GM12874 (cell line): ENCODE results near the gene ATG2A.
A peak's percentile ranks its signal among the peaks of the same experiment; 100 is the strongest.

Experiments used
- CTCF ChIP-seq: IDR thresholded peaks from 2 replicates; pipeline ENCODE4 v1.5.1; 2011; ENCODE audit warnings: low read depth, mild to moderate bottlenecking, control low read depth, low read length, moderate library complexity; ENCODE audit not compliant: insufficient read depth

Gene ATG2A

GRCh38 chr11:64923944-64924909 is 7.2 kb upstream of the ATG2A start, which contains the start of gene PPP2R5B:
Gene PPP2R5B, plus strand, starts transcription at chr11:64924689. Its CDS starts 1,046 bp downstream, at chr11:64925735.
- no peak for TF ChIP-seq CTCF

- TF ChIP-seq CTCF, result no peak
These were observed 6.2 kb upstream of the ATG2A start for GRCh38 chr11:64923151-64923661.

DNA sequence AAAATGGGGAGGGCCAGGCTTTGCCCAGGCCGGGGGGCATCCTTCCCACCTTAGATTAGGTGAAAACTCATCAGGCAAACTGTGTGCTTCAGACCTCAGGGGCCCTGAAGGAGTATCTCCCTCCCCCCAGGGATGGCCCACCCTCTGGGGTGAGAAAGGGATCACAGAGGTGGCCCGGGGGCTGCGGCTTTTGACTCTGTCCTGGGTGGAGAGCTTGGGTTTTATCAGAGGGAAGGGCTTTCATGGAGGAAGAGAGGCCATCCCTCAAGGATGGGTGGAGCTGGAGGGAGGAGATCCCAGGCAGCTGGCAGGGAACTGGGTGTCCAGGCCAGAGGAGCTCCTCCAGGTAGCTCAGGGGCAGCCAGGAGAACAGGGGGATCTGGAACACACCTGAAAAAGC is 4.4 kb upstream of the ATG2A start:
- TF ChIP-seq CTCF, result no peak

- no peak for TF ChIP-seq CTCF
These were observed 3.1 kb upstream of the ATG2A start for GRCh38 chr11:64920124-64920523.

DNA sequence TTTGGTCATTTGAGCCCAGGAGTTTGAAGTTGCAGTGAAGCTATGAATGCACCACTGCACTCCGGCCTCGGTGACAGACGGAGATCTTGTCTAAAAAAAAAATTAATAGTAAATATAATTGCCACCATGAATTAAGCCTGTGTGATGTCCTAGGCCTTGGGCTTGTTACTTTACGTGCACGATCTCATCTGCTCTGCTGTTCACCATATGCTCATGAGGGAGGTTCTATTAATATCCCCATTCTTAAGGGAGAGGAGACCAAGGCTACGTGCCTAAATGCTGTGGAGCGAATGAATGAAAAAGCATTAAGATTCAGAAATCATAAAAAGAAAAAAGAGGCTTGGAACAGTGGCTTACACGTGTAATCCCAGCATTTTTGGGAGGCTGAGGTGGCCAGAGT is 2.6 kb upstream of the ATG2A start:
- TF ChIP-seq CTCF, result no peak

DNA sequence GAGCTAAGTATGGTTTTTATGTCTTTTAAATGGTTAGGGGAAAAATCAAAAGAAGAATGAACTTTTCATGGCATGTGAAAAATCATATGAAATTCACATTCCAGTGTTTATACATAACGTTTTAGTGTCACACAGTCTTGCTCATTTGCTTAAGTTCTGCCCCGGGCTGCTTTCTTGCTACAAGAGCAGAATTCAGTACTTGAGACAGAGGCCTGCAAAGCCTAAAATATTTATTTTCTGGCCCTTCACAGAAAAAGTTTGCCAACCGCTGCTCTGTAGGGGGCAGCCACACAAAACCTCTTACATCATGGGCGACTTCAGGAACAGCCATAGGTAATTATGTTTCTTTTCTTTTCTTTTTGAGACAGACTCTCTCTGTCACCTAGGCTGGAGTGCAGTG is 1.0 kb upstream of the ATG2A start:
- 0 out of 2 replicates have a peak, but pooled peaks have one; percentile 8 for TF ChIP-seq CTCF

GRCh38 chr11:64917663-64917995 is 620 bp upstream of the ATG2A start:
- no peak for TF ChIP-seq CTCF
